BLaER1 treated with 17β-estradiol and CSF1 and Interleukin-3, amounts not matched to agents 10 nM and 100 nM (cell line): ENCODE measurements around the gene DOCK1.

Experiments used
- H3K27ac ChIP-seq, 11 experiments: shearing (Covaris generic); formaldehyde crosslinking; 2 replicates each; pipeline ENCODE4 v1.8.1; 2022
- H3K27me3 ChIP-seq, 11 experiments: shearing (Covaris generic); formaldehyde crosslinking; 2 replicates each; pipeline ENCODE4 v1.8.1; 2022
- H3K36me3 ChIP-seq, 11 experiments: shearing (Covaris generic); formaldehyde crosslinking; 2 replicates each; pipeline ENCODE4 v1.8.1; 2022
- H3K4me1 ChIP-seq, 10 experiments: shearing (Covaris generic); formaldehyde crosslinking; 2 replicates each; pipeline ENCODE4 v1.8.1; 2022
- H3K4me2 ChIP-seq, 11 experiments: shearing (Covaris generic); formaldehyde crosslinking; 2 replicates each; pipeline ENCODE4 v1.8.1; 2022
- H3K4me3 ChIP-seq, 10 experiments: shearing (Covaris generic); formaldehyde crosslinking; 2 replicates each; pipeline ENCODE4 v1.8.1; 2022
- H3K9ac ChIP-seq, 11 experiments: shearing (Covaris generic); formaldehyde crosslinking; 2 replicates each; pipeline ENCODE4 v1.8.1; 2022
- H3K9me3 ChIP-seq, 11 experiments: shearing (Covaris generic); formaldehyde crosslinking; replicated peaks in 1 of 11; 2 replicates each; pipeline ENCODE4 v1.8.1; 2022
- H4K20me1 ChIP-seq, 11 experiments: shearing (Covaris generic); formaldehyde crosslinking; 2 replicates each; pipeline ENCODE4 v1.8.1; 2022
- Cebpa-rat ChIP-seq, 11 experiments: shearing (Covaris generic); IDR thresholded peaks; 2 replicates each; pipeline ENCODE4 v1.8.1; 2022

Gene DOCK1

DNA sequence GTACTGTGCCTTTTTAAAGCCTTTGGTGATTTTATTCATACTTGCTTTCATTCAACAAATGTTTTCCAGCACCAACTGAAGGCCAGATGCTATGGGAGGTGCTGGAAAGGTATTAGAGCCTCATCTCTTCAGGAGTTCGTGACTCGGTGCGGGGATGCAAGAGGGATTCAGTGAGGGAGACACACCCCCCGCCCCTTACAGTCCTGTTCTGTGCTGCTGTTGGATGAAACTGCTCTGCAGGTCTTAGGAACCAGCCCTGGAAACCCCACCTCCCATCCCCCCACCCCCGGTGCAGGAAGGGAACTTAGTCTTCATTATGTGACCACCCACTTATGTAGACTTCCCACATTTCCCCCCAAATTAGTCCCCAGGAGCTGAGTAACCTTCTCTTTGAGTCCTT lies 180.7 kb downstream of the DOCK1 start:
- Histone ChIP-seq H3K4me2 (no peak overlapping the region), H3K4me3 (no peak overlapping the region), H3K9ac (no peak overlapping the region), H4K20me1 (no peaks in the 10 kb centered on the region), H3K9me3 (peaks cover 0 to 14% (median 10%) of the 10 kb centered on the region in 11 experiments; a peak in 11 of 22 replicates), H3K27me3 (no peaks in the 10 kb centered on the region), H3K4me1 (peaks cover 0 to 9% (median 0%) of the 10 kb centered on the region in 10 experiments; a peak in 2 of 20 replicates), H3K36me3 (no peaks in the 10 kb centered on the region), H3K27ac (no peak overlapping the region)
- no peak for TF ChIP-seq Cebpa-rat (IDR thresholded peaks at IDR 0.05)

DNA sequence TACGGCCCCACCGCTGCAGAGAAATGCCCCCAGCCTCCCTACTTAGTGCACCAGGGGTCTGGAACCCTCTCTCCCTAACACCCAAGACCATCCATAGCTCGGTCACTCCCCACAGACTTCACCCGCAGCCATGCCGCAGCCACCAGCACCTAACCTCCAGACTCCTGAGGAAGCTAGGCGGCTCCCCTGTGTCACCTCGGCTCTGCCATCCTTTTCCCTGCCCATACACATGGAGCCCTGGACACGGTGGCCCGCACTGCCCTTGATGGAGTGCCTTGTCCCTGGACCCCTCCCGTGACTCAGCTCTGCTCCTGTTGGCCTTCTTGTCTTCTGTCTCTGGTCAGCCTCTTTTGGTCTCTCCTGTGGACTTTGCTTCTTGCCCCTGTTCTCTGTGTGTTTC lies 183.7 kb downstream of the DOCK1 start:
- Histone ChIP-seq H4K20me1 (no peaks in the 10 kb centered on the region), H3K27ac (no peak overlapping the region), H3K4me2 (no peak overlapping the region), H3K27me3 (no peaks in the 10 kb centered on the region), H3K36me3 (no peaks in the 10 kb centered on the region), H3K9ac (no peak overlapping the region), H3K9me3 (no peaks in the 10 kb centered on the region), H3K4me1 (no peaks in the 10 kb centered on the region), H3K4me3 (no peak overlapping the region)
- no peak for TF ChIP-seq Cebpa-rat (IDR thresholded peaks at IDR 0.05)

- Histone ChIP-seq H3K9ac (no peak overlapping the region), H3K27me3 (no peaks in the 10 kb centered on the region), H3K36me3 (no peaks in the 10 kb centered on the region), H3K9me3 (no peaks in the 10 kb centered on the region), H4K20me1 (no peaks in the 10 kb centered on the region), H3K27ac (no peak overlapping the region), H3K4me3 (no peak overlapping the region), H3K4me2 (no peak overlapping the region), H3K4me1 (no peaks in the 10 kb centered on the region)
- TF ChIP-seq Cebpa-rat (IDR thresholded peaks at IDR 0.05): no peak
Measured at GRCh38 chr10:127089446-127089845, 184.2 kb downstream of the DOCK1 start.

GRCh38 chr10:127090138-127090537 lies 184.9 kb downstream of the DOCK1 start:
- H3K9me3 ChIP-seq: no peaks in the 10 kb centered on the region
- H3K27ac ChIP-seq: no peak overlapping the region
- H3K9ac ChIP-seq: no peak overlapping the region
- H4K20me1 ChIP-seq: no peaks in the 10 kb centered on the region
- no peak overlapping the region for H3K4me2 ChIP-seq
- no peak overlapping the region for H3K4me3 ChIP-seq
- H3K4me1 ChIP-seq: peaks cover 0 to 1% (median 0%) of the 10 kb centered on the region in 10 experiments; a peak in 1 of 20 replicates
- no peaks in the 10 kb centered on the region for H3K36me3 ChIP-seq
- H3K27me3 ChIP-seq: no peaks in the 10 kb centered on the region
- TF ChIP-seq Cebpa-rat (IDR thresholded peaks at IDR 0.05): no peak

- H3K4me2 ChIP-seq: no peak overlapping the region
- H4K20me1 ChIP-seq: no peaks in the 10 kb centered on the region
- no peaks in the 10 kb centered on the region for H3K9me3 ChIP-seq
- no peak for TF ChIP-seq Cebpa-rat (IDR thresholded peaks at IDR 0.05)
- H3K27ac ChIP-seq: no peak overlapping the region
- peaks cover 0 to 4% (median 0%) of the 10 kb centered on the region in 10 experiments; a peak in 1 of 20 replicates for H3K4me1 ChIP-seq
- H3K27me3 ChIP-seq: no peaks in the 10 kb centered on the region
- H3K4me3 ChIP-seq: no peak overlapping the region
- no peaks in the 10 kb centered on the region for H3K36me3 ChIP-seq
- H3K9ac ChIP-seq: no peak overlapping the region
Measured at GRCh38 chr10:127091354-127091753, 186.1 kb downstream of the DOCK1 start.

GRCh38 chr10:127092916-127093315 lies 187.7 kb downstream of the DOCK1 start:
- Histone ChIP-seq H3K36me3 (no peaks in the 10 kb centered on the region), H3K9ac (no peak overlapping the region), H3K27me3 (no peaks in the 10 kb centered on the region), H3K4me3 (no peak overlapping the region), H3K4me1 (peaks cover 0 to 4% (median 0%) of the 10 kb centered on the region in 10 experiments; a peak in 1 of 20 replicates), H3K27ac (no peak overlapping the region), H4K20me1 (no peaks in the 10 kb centered on the region), H3K9me3 (no peaks in the 10 kb centered on the region), H3K4me2 (no peak overlapping the region; a peak in 1 of 22 replicates)
- no peak for TF ChIP-seq Cebpa-rat (IDR thresholded peaks at IDR 0.05)

DNA sequence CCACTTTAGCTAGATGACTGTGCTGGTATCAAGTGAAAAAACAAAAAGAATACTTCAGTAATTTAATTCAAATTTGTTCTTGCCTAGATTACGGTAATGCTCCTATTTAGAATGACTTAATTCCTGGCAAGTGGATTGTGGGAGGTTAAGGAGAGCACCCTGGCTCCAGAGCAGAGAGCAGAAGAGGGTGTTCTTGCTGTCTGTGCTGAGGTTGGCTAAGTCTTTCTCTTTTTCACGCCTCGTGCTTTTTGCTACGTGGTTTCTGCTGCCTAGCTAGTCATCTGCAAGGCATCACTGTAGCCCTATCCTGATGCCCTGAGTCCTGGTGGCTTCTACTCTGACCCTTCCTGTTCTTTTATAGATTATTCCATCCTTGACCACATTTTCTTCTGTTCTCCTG lies 189.8 kb downstream of the DOCK1 start:
- Histone ChIP-seq H3K27ac (no peak overlapping the region), H3K9ac (no peak overlapping the region), H3K9me3 (no peaks in the 10 kb centered on the region; a peak in 2 of 22 replicates), H3K4me1 (peaks cover 0 to 10% (median 5%) of the 10 kb centered on the region in 10 experiments; a peak in 11 of 20 replicates), H3K36me3 (no peaks in the 10 kb centered on the region), H4K20me1 (no peaks in the 10 kb centered on the region), H3K4me2 (no peak overlapping the region), H3K27me3 (no peaks in the 10 kb centered on the region), H3K4me3 (no peak overlapping the region)
- no peak for TF ChIP-seq Cebpa-rat (IDR thresholded peaks at IDR 0.05)

DNA sequence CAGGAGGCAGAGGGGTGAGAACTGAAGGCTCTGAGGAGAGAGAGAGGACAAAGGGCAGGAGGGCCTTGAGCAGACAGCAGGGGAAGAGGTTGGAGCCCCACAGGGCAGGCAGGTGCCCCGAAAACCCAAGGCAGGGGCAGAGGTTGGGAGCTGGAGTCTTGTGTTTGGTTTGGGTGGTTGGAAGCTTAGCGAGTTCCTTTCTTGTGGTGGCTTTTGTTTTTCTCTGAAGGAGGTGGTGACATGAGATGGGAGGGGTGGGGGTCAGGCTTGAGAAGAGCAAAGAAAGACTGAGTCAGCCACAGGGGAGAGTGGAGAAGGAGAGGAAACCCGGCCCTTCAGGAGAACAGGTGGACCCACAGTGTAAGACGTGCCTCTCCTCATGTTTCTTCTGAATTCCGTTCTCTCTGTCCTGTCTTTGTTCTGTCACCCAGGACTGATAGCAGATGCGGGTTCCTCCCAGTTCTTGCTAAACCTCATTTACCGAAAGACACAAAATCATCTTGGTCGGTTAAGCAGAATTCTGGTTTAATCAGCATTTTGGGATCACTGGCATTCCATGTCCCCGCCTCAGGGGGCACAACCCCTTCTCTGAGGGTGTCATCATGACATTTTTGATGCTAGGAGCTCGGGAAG lies 195.9 kb downstream of the DOCK1 start:
- H3K4me2 ChIP-seq: peak overlapping the region in 8 of 11 experiments; percentile 44 to 67 (median 60); a peak in 14 of 22 replicates
- peaks cover 0 to 7% (median 0%) of the 10 kb centered on the region in 11 experiments; a peak in 4 of 22 replicates for H3K9me3 ChIP-seq
- H4K20me1 ChIP-seq: no peaks in the 10 kb centered on the region
- H3K9ac ChIP-seq: no peak overlapping the region
- TF ChIP-seq Cebpa-rat (IDR thresholded peaks at IDR 0.05): no peak
- H3K4me1 ChIP-seq: peaks cover 0 to 27% (median 21%) of the 10 kb centered on the region in 10 experiments; a peak in 12 of 20 replicates
- H3K36me3 ChIP-seq: no peaks in the 10 kb centered on the region
- H3K4me3 ChIP-seq: no peak overlapping the region
- H3K27me3 ChIP-seq: no peaks in the 10 kb centered on the region
- H3K27ac ChIP-seq: no peak overlapping the region

- Histone ChIP-seq H3K9ac (no peak overlapping the region), H3K27ac (no peak overlapping the region), H4K20me1 (no peaks in the 10 kb centered on the region), H3K4me1 (peaks cover 0 to 27% (median 21%) of the 10 kb centered on the region in 10 experiments; a peak in 12 of 20 replicates), H3K36me3 (no peaks in the 10 kb centered on the region), H3K9me3 (peaks cover 0 to 7% (median 0%) of the 10 kb centered on the region in 11 experiments; a peak in 4 of 22 replicates), H3K4me3 (no peak overlapping the region), H3K27me3 (no peaks in the 10 kb centered on the region), H3K4me2 (no peak overlapping the region; a peak in 2 of 22 replicates)
- no peak for TF ChIP-seq Cebpa-rat (IDR thresholded peaks at IDR 0.05)
Measured at GRCh38 chr10:127102176-127102575, 196.9 kb downstream of the DOCK1 start.

DNA sequence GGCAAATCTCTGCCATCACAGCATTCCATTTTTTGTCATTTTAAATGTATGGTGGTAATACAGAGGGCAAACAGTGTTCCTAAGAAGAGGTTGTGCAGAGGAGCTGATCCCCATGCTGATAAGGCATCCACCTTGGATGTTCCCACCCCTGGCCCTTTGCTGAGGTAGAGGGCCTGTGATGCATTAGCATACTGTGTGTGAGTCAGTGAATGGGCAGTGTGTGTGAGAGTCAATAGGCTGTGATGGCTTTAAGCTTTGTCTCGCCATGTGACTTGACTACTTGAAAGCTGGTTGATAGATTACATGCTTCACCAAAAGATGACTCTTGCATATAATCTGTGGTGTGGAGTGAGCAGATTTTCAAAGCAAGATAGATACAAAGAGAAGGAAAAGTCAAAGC lies 209.9 kb downstream of the DOCK1 start:
- no peaks in the 10 kb centered on the region; a peak in 1 of 22 replicates for H4K20me1 ChIP-seq
- no peak for TF ChIP-seq Cebpa-rat (IDR thresholded peaks at IDR 0.05)
- H3K36me3 ChIP-seq: no peaks in the 10 kb centered on the region
- H3K4me2 ChIP-seq: no peak overlapping the region
- no peaks in the 10 kb centered on the region for H3K9me3 ChIP-seq
- no peaks in the 10 kb centered on the region for H3K27me3 ChIP-seq
- H3K27ac ChIP-seq: no peak overlapping the region
- no peak overlapping the region for H3K9ac ChIP-seq
- no peak overlapping the region for H3K4me3 ChIP-seq
- no peaks in the 10 kb centered on the region; a peak in 1 of 20 replicates for H3K4me1 ChIP-seq
